ENCODE results near the gene SLFN12L. TPM values are rescaled to one million over a fixed set of nuclear protein-coding genes. Genes with fewer than 3 reads are reported as not detected.

SLFN12L gene
- total and polyA plus RNA-seq, 9 of the 15 experiments (the other 6 are each of a cell fraction or from before 2014, with no cell fraction given): 0.04 to 0.31 (median 0.08) TPM; not detected in 3

GRCh38 chr17:35479271-35479670, 58.2 kb downstream of the SLFN12L start (continued):
- TF ChIP-seq, protein P1, sequence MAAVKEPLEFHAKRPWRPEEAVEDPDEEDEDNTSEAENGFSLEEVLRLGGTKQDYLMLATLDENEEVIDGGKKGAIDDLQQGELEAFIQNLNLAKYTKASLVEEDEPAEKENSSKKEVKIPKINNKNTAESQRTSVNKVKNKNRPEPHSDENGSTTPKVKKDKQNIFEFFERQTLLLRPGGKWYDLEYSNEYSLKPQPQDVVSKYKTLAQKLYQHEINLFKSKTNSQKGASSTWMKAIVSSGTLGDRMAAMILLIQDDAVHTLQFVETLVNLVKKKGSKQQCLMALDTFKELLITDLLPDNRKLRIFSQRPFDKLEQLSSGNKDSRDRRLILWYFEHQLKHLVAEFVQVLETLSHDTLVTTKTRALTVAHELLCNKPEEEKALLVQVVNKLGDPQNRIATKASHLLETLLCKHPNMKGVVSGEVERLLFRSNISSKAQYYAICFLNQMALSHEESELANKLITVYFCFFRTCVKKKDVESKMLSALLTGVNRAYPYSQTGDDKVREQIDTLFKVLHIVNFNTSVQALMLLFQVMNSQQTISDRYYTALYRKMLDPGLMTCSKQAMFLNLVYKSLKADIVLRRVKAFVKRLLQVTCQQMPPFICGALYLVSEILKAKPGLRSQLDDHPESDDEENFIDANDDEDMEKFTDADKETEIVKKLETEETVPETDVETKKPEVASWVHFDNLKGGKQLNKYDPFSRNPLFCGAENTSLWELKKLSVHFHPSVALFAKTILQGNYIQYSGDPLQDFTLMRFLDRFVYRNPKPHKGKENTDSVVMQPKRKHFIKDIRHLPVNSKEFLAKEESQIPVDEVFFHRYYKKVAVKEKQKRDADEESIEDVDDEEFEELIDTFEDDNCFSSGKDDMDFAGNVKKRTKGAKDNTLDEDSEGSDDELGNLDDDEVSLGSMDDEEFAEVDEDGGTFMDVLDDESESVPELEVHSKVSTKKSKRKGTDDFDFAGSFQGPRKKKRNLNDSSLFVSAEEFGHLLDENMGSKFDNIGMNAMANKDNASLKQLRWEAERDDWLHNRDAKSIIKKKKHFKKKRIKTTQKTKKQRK (IDR thresholded peaks at IDR 0.05; ENCODE audit: borderline replicate concordance, low read depth, low read length): no peak
- TF ChIP-seq TAF15 (IDR thresholded peaks at IDR 0.05; ENCODE audit: low read depth, low read length): no peak

DNA sequence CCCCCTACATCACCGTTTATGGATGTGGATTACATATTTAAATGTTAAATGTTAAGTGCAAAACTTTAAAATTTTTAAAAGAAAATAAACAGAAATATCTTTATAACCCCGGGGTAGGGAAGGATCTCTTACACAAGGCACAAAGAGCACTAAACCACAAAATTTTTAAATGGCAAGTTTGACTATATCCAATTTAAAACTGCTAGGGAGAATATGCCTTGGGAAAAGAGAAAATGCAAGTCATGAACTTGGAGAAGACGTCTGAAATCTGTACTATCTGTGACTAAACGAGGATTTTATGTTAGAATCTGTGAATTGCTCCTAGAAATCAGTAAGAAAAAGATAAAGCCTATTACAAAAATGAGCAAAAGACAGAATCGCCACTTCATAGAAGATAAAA, 60.2 kb downstream of the SLFN12L start:
- WGBS (ENCODE audit: insufficient coverage, low coverage, missing lambda C conversion rate): 0% methylated on average over 5 of the region's 5 CpGs
- Histone ChIP-seq H4K20me1 (replicated peaks; ENCODE audit: control insufficient read depth, insufficient read depth, low read length) (no peaks in the 10 kb centered on the region), H3K27ac (ENCODE audit: extremely low read depth, low read depth, low read length) (no peak overlapping the region), H3K4me3 (no peak overlapping the region), H3K9me1 (ENCODE audit: control insufficient read depth, insufficient read depth, low read length) (no peaks in the 10 kb centered on the region), H3K9me3 (replicated peaks; ENCODE audit: control insufficient read depth, insufficient read depth, low read depth, low read length) (no peaks in the 10 kb centered on the region), H3K4me2 (ENCODE audit: insufficient read depth, low read length) (no peak overlapping the region), H3K4me1 (replicated peaks in 1 of 2; ENCODE audit: control insufficient read depth in 2 of 2, insufficient read depth in 2 of 2, low read length in 2 of 2) (no peaks in the 10 kb centered on the region), H3K79me2 (ENCODE audit: control insufficient read depth, insufficient read depth, low read length) (no peaks in the 10 kb centered on the region), H3K27me3 (ENCODE audit: control insufficient read depth in 2 of 2, insufficient read depth in 2 of 2, low read length in 2 of 2) (no peaks in the 10 kb centered on the region; a peak in 2 of 5 replicates), H2AFZ (ENCODE audit: low read depth, low read length) (no peak overlapping the region), H3K9ac (ENCODE audit: insufficient read depth in 1 of 2, low read depth in 2 of 2, low read length in 2 of 2) (no peak overlapping the region), H3K36me3 (ENCODE audit: control insufficient read depth, insufficient read depth, low read length) (no peaks in the 10 kb centered on the region)
- ChIA-PET POLR2A (no interaction called here), CTCF (ENCODE audit: low intra/inter-chr PET ratio) (no interaction called here)
- no TSS peak for BruUV-seq (replicated peaks)
- no peak for DNase-seq (ENCODE audit: extremely low read depth in 1 of 4, low spot score in 3 of 4)
- in situ Hi-C loops (cut with MboI): no loop called here
- ATAC-seq: no peak
- no peak for TF ChIP-seq L3MBTL2 (IDR thresholded peaks at IDR 0.05)
- intact Hi-C loops (cut with micrococcal nuclease): loop anchor here (10.0 kb wide), 1 partner anchor 58 kb away; the partner anchor contains the start of gene SLFN12L
- FAIRE-seq: no peak

All from K562 (cell line).